NCI-H2227 (cell line): ENCODE measurements around the gene RPL35A.

Experiments
- DNase-seq: peaks from one replicate; lab custom pipeline; 2025; ENCODE audit not compliant: unreplicated experiment; lab: John Stamatoyannopoulos, UW

Gene RPL35A

GRCh38 chr3:197996855-197997254 is 46.9 kb downstream of the RPL35A start:
- DNase-seq, result no peak

DNA sequence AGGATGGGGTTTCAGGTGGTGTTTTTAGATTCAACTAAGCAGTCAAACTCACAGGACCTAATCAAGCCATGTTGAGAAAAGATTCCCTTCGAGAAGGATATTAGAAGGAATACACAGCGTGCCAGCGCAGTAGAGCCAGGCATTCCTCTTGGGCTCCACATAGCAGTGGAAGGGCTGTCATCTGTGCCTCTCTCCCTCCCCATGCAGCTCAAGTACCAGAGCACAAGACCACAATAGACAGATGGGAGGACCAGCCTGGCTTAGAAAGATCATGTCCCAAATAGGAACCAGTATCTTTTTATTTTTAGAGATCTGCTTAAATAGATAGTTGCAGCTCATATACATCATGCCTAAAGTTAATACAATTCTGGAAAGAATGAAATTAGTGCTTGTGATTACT is 47.9 kb downstream of the RPL35A start:
- no peak for DNase-seq
